ENCODE measurements around the gene KRTAP10-4. TPM values are rescaled to one million over a fixed set of nuclear protein-coding genes. Genes with fewer than 3 reads are reported as not detected.

KRTAP10-4 gene
- total RNA-seq, 1 experiment from 2014 or later: not detected

DNA sequence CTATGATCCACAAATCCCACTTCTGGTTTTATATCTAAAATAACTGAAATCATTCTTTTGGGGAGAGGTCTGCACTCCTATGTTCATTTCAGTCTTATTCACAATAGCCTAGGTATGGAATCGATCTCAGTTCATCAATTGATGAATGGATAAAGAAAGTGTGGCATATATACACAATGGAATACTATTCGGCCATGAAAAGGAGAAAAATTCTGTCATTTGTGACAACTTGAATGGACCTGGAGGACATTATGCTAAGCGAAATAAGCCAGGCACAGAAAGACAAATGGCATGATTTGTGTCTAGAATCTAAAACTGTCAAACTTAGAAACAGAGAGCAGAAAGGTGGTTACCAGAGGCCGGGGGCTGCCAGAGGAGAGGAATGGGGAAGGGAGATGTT, 33.0 kb downstream of the KRTAP10-4 start:
- ATAC-seq (no peak), DNase-seq (ENCODE audit: low read depth, low spot score) (no peak)
- no peak for TF ChIP-seq JUND (IDR thresholded peaks at IDR 0.05)
- no peak for TF ChIP-seq MAX (IDR thresholded peaks at IDR 0.05)
- TF ChIP-seq POLR2AphosphoS5 (IDR thresholded peaks at IDR 0.05; ENCODE audit: low read depth, low read length): no peak
- TF ChIP-seq SRF (IDR thresholded peaks at IDR 0.05; ENCODE audit: low read depth): no peak
- no peak for TF ChIP-seq EGR1 (IDR thresholded peaks at IDR 0.05; ENCODE audit: low read depth)
- TF ChIP-seq SIN3A (IDR thresholded peaks at IDR 0.05; ENCODE audit: low read depth): no peak
- TF ChIP-seq, protein P1, sequence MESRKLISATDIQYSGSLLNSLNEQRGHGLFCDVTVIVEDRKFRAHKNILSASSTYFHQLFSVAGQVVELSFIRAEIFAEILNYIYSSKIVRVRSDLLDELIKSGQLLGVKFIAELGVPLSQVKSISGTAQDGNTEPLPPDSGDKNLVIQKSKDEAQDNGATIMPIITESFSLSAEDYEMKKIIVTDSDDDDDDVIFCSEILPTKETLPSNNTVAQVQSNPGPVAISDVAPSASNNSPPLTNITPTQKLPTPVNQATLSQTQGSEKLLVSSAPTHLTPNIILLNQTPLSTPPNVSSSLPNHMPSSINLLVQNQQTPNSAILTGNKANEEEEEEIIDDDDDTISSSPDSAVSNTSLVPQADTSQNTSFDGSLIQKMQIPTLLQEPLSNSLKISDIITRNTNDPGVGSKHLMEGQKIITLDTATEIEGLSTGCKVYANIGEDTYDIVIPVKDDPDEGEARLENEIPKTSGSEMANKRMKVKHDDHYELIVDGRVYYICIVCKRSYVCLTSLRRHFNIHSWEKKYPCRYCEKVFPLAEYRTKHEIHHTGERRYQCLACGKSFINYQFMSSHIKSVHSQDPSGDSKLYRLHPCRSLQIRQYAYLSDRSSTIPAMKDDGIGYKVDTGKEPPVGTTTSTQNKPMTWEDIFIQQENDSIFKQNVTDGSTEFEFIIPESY (IDR thresholded peaks at IDR 0.05; ENCODE audit: extremely low read depth, insufficient replicate concordance, low read length): no peak
- TF ChIP-seq TCF7L2 (IDR thresholded peaks at IDR 0.05; ENCODE audit: borderline replicate concordance, extremely low read depth, insufficient read depth, insufficient read length): no peak
- TF ChIP-seq YY1 (IDR thresholded peaks at IDR 0.05; ENCODE audit: extremely low read depth, insufficient replicate concordance, low read depth, low read length): no peak
- no TSS peak for BruUV-seq (replicated peaks)
- intact Hi-C loops (cut with micrococcal nuclease): no loop called here
- H4K20me1 ChIP-seq (ENCODE audit: insufficient read depth): no peaks in the 10 kb centered on the region
- H3K9me2 ChIP-seq (ENCODE audit: insufficient read depth): no peaks in the 10 kb centered on the region
- no peak overlapping the region for H3K27ac ChIP-seq (ENCODE audit: low read depth, low read length)
- H3K9me3 ChIP-seq (ENCODE audit: control insufficient read depth in 1 of 2, insufficient read depth in 1 of 2, low read depth in 1 of 2, low read length in 2 of 2): peaks cover 0 to 5% of the 10 kb centered on the region in 2 experiments; a peak in 2 of 4 replicates
- H3K27me3 ChIP-seq (ENCODE audit: insufficient read depth, low read length): peaks cover 11% of the 10 kb centered on the region; the same call in 1 of the 2 replicates
- H3K4me1 ChIP-seq (ENCODE audit: control insufficient read depth in 1 of 2, insufficient read depth in 2 of 2, low read length in 2 of 2): no peaks in the 10 kb centered on the region
- no peak overlapping the region for H3K4me2 ChIP-seq (ENCODE audit: low read length)
- H3K9ac ChIP-seq (ENCODE audit: low read length): no peak overlapping the region
- no peak overlapping the region for H3K4me3 ChIP-seq (replicated peaks in 1 of 2; ENCODE audit: low read depth in 1 of 2, low read length in 2 of 2)
- no peak overlapping the region for H2AFZ ChIP-seq (ENCODE audit: low read depth, low read length, poor library complexity, severe bottlenecking)
- no peaks in the 10 kb centered on the region for H3K36me3 ChIP-seq (ENCODE audit: control insufficient read depth in 1 of 2, insufficient read depth in 2 of 2, low read length in 2 of 2)
- ChIA-PET POLR2A (no interaction called here), CTCF (no interaction called here), RAD21 (ENCODE audit: low non-redundant PET in 1 of 2, low total read pairs in 2 of 2, uncharacterized antibody in 2 of 2, unreplicated experiment in 2 of 2) (no interaction called here)
- no peaks in the 10 kb centered on the region for H3K79me2 ChIP-seq (ENCODE audit: insufficient read depth, low read length)
